Stimulated activated naive B cell treated with anti-CD40 and anti-IgM and Interleukin-4, amounts not matched to agents 10 μg/mL and 1 μg/mL and 100 μg/mL, for 72 hours (primary cell): ENCODE measurements around the gene PTF1A.

Experiments
- ATAC-seq, 2 donors: fragments of 150-1000 bp; cut with Tn5 transposase; replicated peaks; 2 replicates each; pipeline ENCODE4 v1.10.0; 2021; ENCODE audit warnings: moderate library complexity in 1 of 2
- DNase-seq: peaks from one replicate; pipeline ENCODE4 v3.0.0; 2021
- H3K27ac Mint-ChIP-seq: one replicate; pipeline ENCODE4 v1.8.0; 2022; ENCODE audit warnings: mild to moderate bottlenecking, mixed read lengths
- H3K27me3 Mint-ChIP-seq, 2 donors: one replicate each; pipeline ENCODE4 v1.8.0; 2022; ENCODE audit warnings: mixed read lengths in 2 of 2
- H3K36me3 Mint-ChIP-seq, 2 donors: one replicate each; pipeline ENCODE4 v1.8.0; 2022; ENCODE audit warnings: mixed read lengths in 2 of 2, mild to moderate bottlenecking in 1 of 2
- H3K4me1 Mint-ChIP-seq, 2 donors: one replicate each; pipeline ENCODE4 v1.8.0; 2022; ENCODE audit warnings: mixed read lengths in 2 of 2, mild to moderate bottlenecking in 1 of 2
- H3K4me3 Mint-ChIP-seq, 2 donors: one replicate each; pipeline ENCODE4 v1.8.0; 2022; ENCODE audit warnings: mild to moderate bottlenecking in 2 of 2, mixed read lengths in 2 of 2, moderate library complexity in 1 of 2
- H3K9me3 Mint-ChIP-seq, 2 donors: one replicate each; pipeline ENCODE4 v1.8.0; 2022; ENCODE audit warnings: mixed read lengths in 2 of 2, mild to moderate bottlenecking in 1 of 2

Gene PTF1A

GRCh38 chr10:23191764-23192711, at the start of gene PTF1A:
PTF1A (plus strand) TSS chr10:23192312; CDS start chr10:23192531, 219 bp downstream.
- ATAC-seq (no peak), DNase-seq (no peak)
- peaks cover 0 to 1% of the 10 kb centered on the region in 2 donors for H3K9me3 Mint-ChIP-seq
- peak within 1 kb of the TSS; percentile 83 for H3K27ac Mint-ChIP-seq
- H3K27me3 Mint-ChIP-seq = peaks cover 61 to 83% of the 10 kb centered on the region in 2 donors
- peak within 1 kb of the TSS in 1 of 2 donors; percentile 32 for H3K4me3 Mint-ChIP-seq
- peaks cover 0 to 4% of the 10 kb centered on the region in 2 donors for H3K36me3 Mint-ChIP-seq
- peaks cover 1 to 10% of the 10 kb centered on the region in 2 donors for H3K4me1 Mint-ChIP-seq

- Mint-ChIP-seq H3K9me3 (no peaks in the 10 kb centered on the region), H3K4me1 (no peaks in the 10 kb centered on the region)
Observed at GRCh38 chr10:23146258-23146657, 45.9 kb upstream of the PTF1A start.

GRCh38 chr10:23147035-23147434, 45.1 kb upstream of the PTF1A start:
- Mint-ChIP-seq H3K27me3 (peaks cover 0 to 5% of the 10 kb centered on the region in 2 donors), H3K9me3 (no peaks in the 10 kb centered on the region), H3K27ac (no peak overlapping the region), H3K36me3 (no peaks in the 10 kb centered on the region), H3K4me1 (no peaks in the 10 kb centered on the region), H3K4me3 (no peak overlapping the region)
- DNase-seq (no peak), ATAC-seq (no peak)

More at GRCh38 chr10:23146258-23146657, 45.9 kb upstream of the PTF1A start:
- Mint-ChIP-seq H3K27me3 (peaks cover 0 to 5% of the 10 kb centered on the region in 2 donors), H3K27ac (no peak overlapping the region), H3K36me3 (no peaks in the 10 kb centered on the region), H3K4me3 (no peak overlapping the region)
- ATAC-seq (no peak), DNase-seq (no peak)

GRCh38 chr10:23148214-23148613, 43.9 kb upstream of the PTF1A start:
- Mint-ChIP-seq H3K9me3 (no peaks in the 10 kb centered on the region), H3K4me1 (no peaks in the 10 kb centered on the region), H3K27me3 (peaks cover 0 to 5% of the 10 kb centered on the region in 2 donors), H3K36me3 (no peaks in the 10 kb centered on the region), H3K27ac (no peak overlapping the region), H3K4me3 (no peak overlapping the region)
- DNase-seq (no peak), ATAC-seq (no peak)

GRCh38 chr10:23150091-23150490, 42.0 kb upstream of the PTF1A start:
- H3K4me3 Mint-ChIP-seq = no peak overlapping the region
- no peak for ATAC-seq
- no peaks in the 10 kb centered on the region for H3K36me3 Mint-ChIP-seq
- H3K27ac Mint-ChIP-seq = no peak overlapping the region
- no peaks in the 10 kb centered on the region for H3K4me1 Mint-ChIP-seq
- no peaks in the 10 kb centered on the region for H3K9me3 Mint-ChIP-seq
- DNase-seq = no peak
- peaks cover 0 to 5% of the 10 kb centered on the region in 2 donors for H3K27me3 Mint-ChIP-seq

GRCh38 chr10:23150610-23151009, 41.5 kb upstream of the PTF1A start:
- H3K9me3 Mint-ChIP-seq = no peaks in the 10 kb centered on the region
- no peaks in the 10 kb centered on the region for H3K36me3 Mint-ChIP-seq
- H3K4me3 Mint-ChIP-seq = no peak overlapping the region
- DNase-seq = no peak
- ATAC-seq = no peak
- no peaks in the 10 kb centered on the region for H3K4me1 Mint-ChIP-seq
- H3K27me3 Mint-ChIP-seq = peaks cover 0 to 5% of the 10 kb centered on the region in 2 donors
- H3K27ac Mint-ChIP-seq = no peak overlapping the region

- no peaks in the 10 kb centered on the region for H3K4me1 Mint-ChIP-seq
- H3K27me3 Mint-ChIP-seq = peaks cover 0 to 5% of the 10 kb centered on the region in 2 donors
- no peak for ATAC-seq
- H3K9me3 Mint-ChIP-seq = no peaks in the 10 kb centered on the region
- DNase-seq = no peak
- H3K4me3 Mint-ChIP-seq = no peak overlapping the region
- H3K27ac Mint-ChIP-seq = no peak overlapping the region
- no peaks in the 10 kb centered on the region for H3K36me3 Mint-ChIP-seq
Observed at GRCh38 chr10:23151071-23151470, 41.0 kb upstream of the PTF1A start.

GRCh38 chr10:23155169-23155568, 36.9 kb upstream of the PTF1A start:
- no peaks in the 10 kb centered on the region for H3K9me3 Mint-ChIP-seq
- peaks cover 24 to 26% of the 10 kb centered on the region in 2 donors for H3K27me3 Mint-ChIP-seq
- no peak overlapping the region for H3K4me3 Mint-ChIP-seq
- H3K27ac Mint-ChIP-seq = no peak overlapping the region
- peaks cover 0 to 7% of the 10 kb centered on the region in 2 donors for H3K4me1 Mint-ChIP-seq
- no peaks in the 10 kb centered on the region for H3K36me3 Mint-ChIP-seq
- no peak for ATAC-seq
- no peak for DNase-seq

- peaks cover 0 to 7% of the 10 kb centered on the region in 2 donors for H3K4me1 Mint-ChIP-seq
- DNase-seq (no peak), ATAC-seq (no peak)
- no peaks in the 10 kb centered on the region for H3K9me3 Mint-ChIP-seq
- no peaks in the 10 kb centered on the region for H3K36me3 Mint-ChIP-seq
- H3K27ac Mint-ChIP-seq = no peak overlapping the region
- H3K4me3 Mint-ChIP-seq = no peak overlapping the region
- H3K27me3 Mint-ChIP-seq = peaks cover 34 to 37% of the 10 kb centered on the region in 2 donors
Observed at GRCh38 chr10:23156447-23157150, 35.5 kb upstream of the PTF1A start.

GRCh38 chr10:23157239-23157681, 34.9 kb upstream of the PTF1A start:
- DNase-seq (no peak), ATAC-seq (peak in 1 of 2 donors; percentile 66)
- Mint-ChIP-seq H3K4me3 (no peak overlapping the region), H3K36me3 (no peaks in the 10 kb centered on the region), H3K27me3 (peaks cover 34 to 42% of the 10 kb centered on the region in 2 donors), H3K27ac (peak overlapping the region; percentile 42), H3K9me3 (no peaks in the 10 kb centered on the region), H3K4me1 (peaks cover 0 to 7% of the 10 kb centered on the region in 2 donors)

GRCh38 chr10:23157691-23158369, 34.3 kb upstream of the PTF1A start:
- Mint-ChIP-seq H3K36me3 (no peaks in the 10 kb centered on the region), H3K4me3 (no peak overlapping the region), H3K9me3 (no peaks in the 10 kb centered on the region), H3K27ac (no peak overlapping the region), H3K4me1 (peaks cover 0 to 7% of the 10 kb centered on the region in 2 donors), H3K27me3 (peaks cover 34 to 43% of the 10 kb centered on the region in 2 donors)
- ATAC-seq = peak; percentile 77 to 78
- no peak for DNase-seq

GRCh38 chr10:23158370-23158769, 33.7 kb upstream of the PTF1A start:
- DNase-seq (no peak), ATAC-seq (peak; percentile 73 to 80)
- Mint-ChIP-seq H3K9me3 (no peaks in the 10 kb centered on the region), H3K4me3 (no peak overlapping the region), H3K27ac (no peak overlapping the region), H3K4me1 (peaks cover 0 to 7% of the 10 kb centered on the region in 2 donors), H3K27me3 (peaks cover 34 to 43% of the 10 kb centered on the region in 2 donors), H3K36me3 (no peaks in the 10 kb centered on the region)

- ATAC-seq (no peak), DNase-seq (no peak)
- no peak overlapping the region for H3K4me3 Mint-ChIP-seq
- H3K9me3 Mint-ChIP-seq = no peaks in the 10 kb centered on the region
- H3K27ac Mint-ChIP-seq = no peak overlapping the region
- H3K4me1 Mint-ChIP-seq = peaks cover 4 to 20% of the 10 kb centered on the region in 2 donors
- H3K36me3 Mint-ChIP-seq = no peaks in the 10 kb centered on the region
- H3K27me3 Mint-ChIP-seq = peaks cover 49 to 59% of the 10 kb centered on the region in 2 donors
Observed at GRCh38 chr10:23171232-23171876, 20.8 kb upstream of the PTF1A start.
